C4-2B (cell line): Measurements from ENCODE around the gene ZBTB18.

Source experiments
- CTCF ChIP-seq: fragments of 450-650 bp; conservative IDR thresholded peaks from 2 replicates; pipeline ENCODE4 v1.5.1; 2017; ENCODE audit warnings: mild to moderate bottlenecking
- ZFX ChIP-seq: fragments of 450-650 bp; IDR thresholded peaks from 2 replicates; pipeline ENCODE4 v1.6.1; 2017

- no peak for TF ChIP-seq CTCF
- no peak for TF ChIP-seq ZFX
Measured at GRCh38 chr1:244053831-244054230, 2.7 kb downstream of the ZBTB18 start.
